ENCODE data around the gene DNAL1. TPM values are rescaled to one million over a fixed set of nuclear protein-coding genes. Genes with fewer than 3 reads are reported as not detected.

Gene DNAL1
- total and polyA plus RNA-seq, 2 of the 13 experiments (the other 11 are each of a cell fraction or from before 2014, with no cell fraction given): 1.4 to 13.3 TPM

- BruUV-seq (replicated peaks): no TSS peak
- no peak overlapping the region for H2AFZ ChIP-seq (ENCODE audit: low read length)
Observed at GRCh38 chr14:73695997-73696396, 51.2 kb downstream of the DNAL1 start.

More at GRCh38 chr14:73695997-73696396, 51.2 kb downstream of the DNAL1 start:
- Histone ChIP-seq H3K9me3 (ENCODE audit: low read length) (no peaks in the 10 kb centered on the region), H3K9ac (ENCODE audit: insufficient read depth, low read depth, low read length) (no peak overlapping the region), H3K79me2 (ENCODE audit: insufficient read depth, low read length) (no peaks in the 10 kb centered on the region), H3K4me3 (replicated peaks in 1 of 3; ENCODE audit: insufficient read depth in 1 of 3, low read depth in 2 of 3, low read length in 3 of 3) (no peak overlapping the region), H3K4me1 (ENCODE audit: insufficient read depth, low read length) (peaks cover 13% of the 10 kb centered on the region), H3K36me3 (replicated peaks in 1 of 2; ENCODE audit: control insufficient read depth in 1 of 2, insufficient read depth in 2 of 2, low read length in 2 of 2) (peaks cover 0 to 2% of the 10 kb centered on the region in 2 experiments; a peak in 1 of 5 replicates), H4K20me1 (ENCODE audit: insufficient read depth, low read length) (no peaks in the 10 kb centered on the region), H3K27ac (ENCODE audit: extremely low read length, insufficient read depth, low read length) (no peak overlapping the region), H3K4me2 (ENCODE audit: low read depth, low read length) (no peak overlapping the region), H3K27me3 (ENCODE audit: control insufficient read depth in 1 of 2, insufficient read depth in 2 of 2, low read length in 2 of 2) (no peaks in the 10 kb centered on the region)
- intact Hi-C loops (cut with micrococcal nuclease; ENCODE audit: unreplicated experiment) (no loop called here), in situ Hi-C loops (cut with HindIII; ENCODE audit: extremely low pct_ligation_motif_present, low pct_unique_long_range_greater_than_20kb) (no loop called here)
- DNase-seq (ENCODE audit: low spot score) (no peak), FAIRE-seq (no peak), ATAC-seq (no peak)
- POLR2A ChIA-PET: no interaction called here
- CTCF ChIA-PET (ENCODE audit: low intra/inter-chr PET ratio, low total read pairs): no interaction called here
- WGBS (ENCODE audit: low lambda C conversion rate): 79% methylated on average over 2 of the region's 2 CpGs
- no peak for TF ChIP-seq ZNF205 (CRISPR knock-in tag; IDR thresholded peaks at IDR 0.05)
- no peak for TF ChIP-seq HIVEP1 (CRISPR knock-in tag; IDR thresholded peaks at IDR 0.05)
- no peak for TF ChIP-seq PHF5A (CRISPR knock-in tag; IDR thresholded peaks at IDR 0.05; ENCODE audit: low read depth, unreplicated experiment)
- no peak for TF ChIP-seq KLF11 (CRISPR knock-in tag; IDR thresholded peaks at IDR 0.05)
- TF ChIP-seq REXO4 (CRISPR knock-in tag; IDR thresholded peaks at IDR 0.05; ENCODE audit: borderline replicate concordance): no peak
- TF ChIP-seq JUN (CRISPR knock-in tag; IDR thresholded peaks at IDR 0.05): no peak
- TF ChIP-seq ZNF503 (CRISPR knock-in tag; IDR thresholded peaks at IDR 0.05): no peak
- TF ChIP-seq THYN1 (CRISPR knock-in tag; IDR thresholded peaks at IDR 0.05; ENCODE audit: borderline replicate concordance, low read depth): no peak
- TF ChIP-seq ESRRA (CRISPR knock-in tag; IDR thresholded peaks at IDR 0.05; ENCODE audit: low read depth): no peak
- no peak for TF ChIP-seq ZZZ3 (CRISPR knock-in tag; IDR thresholded peaks at IDR 0.05; ENCODE audit: borderline replicate concordance)
- TF ChIP-seq MIER3 (CRISPR knock-in tag; IDR thresholded peaks at IDR 0.05; ENCODE audit: borderline replicate concordance): no peak
- TF ChIP-seq CHD4 (IDR thresholded peaks at IDR 0.05; ENCODE audit: borderline replicate concordance, low read length): no peak
- TF ChIP-seq ZNF816 (CRISPR knock-in tag; IDR thresholded peaks at IDR 0.05; ENCODE audit: borderline replicate concordance): no peak
- TF ChIP-seq, protein P1, sequence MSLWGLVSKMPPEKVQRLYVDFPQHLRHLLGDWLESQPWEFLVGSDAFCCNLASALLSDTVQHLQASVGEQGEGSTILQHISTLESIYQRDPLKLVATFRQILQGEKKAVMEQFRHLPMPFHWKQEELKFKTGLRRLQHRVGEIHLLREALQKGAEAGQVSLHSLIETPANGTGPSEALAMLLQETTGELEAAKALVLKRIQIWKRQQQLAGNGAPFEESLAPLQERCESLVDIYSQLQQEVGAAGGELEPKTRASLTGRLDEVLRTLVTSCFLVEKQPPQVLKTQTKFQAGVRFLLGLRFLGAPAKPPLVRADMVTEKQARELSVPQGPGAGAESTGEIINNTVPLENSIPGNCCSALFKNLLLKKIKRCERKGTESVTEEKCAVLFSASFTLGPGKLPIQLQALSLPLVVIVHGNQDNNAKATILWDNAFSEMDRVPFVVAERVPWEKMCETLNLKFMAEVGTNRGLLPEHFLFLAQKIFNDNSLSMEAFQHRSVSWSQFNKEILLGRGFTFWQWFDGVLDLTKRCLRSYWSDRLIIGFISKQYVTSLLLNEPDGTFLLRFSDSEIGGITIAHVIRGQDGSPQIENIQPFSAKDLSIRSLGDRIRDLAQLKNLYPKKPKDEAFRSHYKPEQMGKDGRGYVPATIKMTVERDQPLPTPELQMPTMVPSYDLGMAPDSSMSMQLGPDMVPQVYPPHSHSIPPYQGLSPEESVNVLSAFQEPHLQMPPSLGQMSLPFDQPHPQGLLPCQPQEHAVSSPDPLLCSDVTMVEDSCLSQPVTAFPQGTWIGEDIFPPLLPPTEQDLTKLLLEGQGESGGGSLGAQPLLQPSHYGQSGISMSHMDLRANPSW (CRISPR knock-in tag; IDR thresholded peaks at IDR 0.05; ENCODE audit: borderline replicate concordance): no peak
- TF ChIP-seq STAT5B (CRISPR knock-in tag; IDR thresholded peaks at IDR 0.05): no peak
- TF ChIP-seq ZBTB7A (CRISPR knock-in tag; IDR thresholded peaks at IDR 0.05): no peak
- TF ChIP-seq PRDM4 (CRISPR knock-in tag; IDR thresholded peaks at IDR 0.05; ENCODE audit: borderline replicate concordance): no peak

Data from HepG2 (cell line).